ENCODE data around the gene C10orf62. TPM values are rescaled to one million over a fixed set of nuclear protein-coding genes. Genes with fewer than 3 reads are reported as not detected.

Gene C10orf62
- total RNA-seq = not detected
- long read RNA-seq = 0 reads

- Histone ChIP-seq H3K27ac (no peak within 1 kb of the TSS), H3K27me3 (no peaks in the 10 kb centered on the region), H3K4me1 (no peaks in the 10 kb centered on the region), H3K36me3 (no peaks in the 10 kb centered on the region), H3K4me3 (no peak within 1 kb of the TSS), H3K9me3 (no peaks in the 10 kb centered on the region)
- DNase-seq (no peak), ATAC-seq (peak; percentile 8)
- intact Hi-C loops (cut with DNase I) = no loop called here
- TF ChIP-seq CTCF (IDR thresholded peaks at IDR 0.05) = no peak
These were observed at the start of gene C10orf62 for GRCh38 chr10:97589479-97589878. Gene C10orf62 (plus strand): TSS chr10:97589721. CDS start chr10:97589898, 177 bp downstream.

DNA sequence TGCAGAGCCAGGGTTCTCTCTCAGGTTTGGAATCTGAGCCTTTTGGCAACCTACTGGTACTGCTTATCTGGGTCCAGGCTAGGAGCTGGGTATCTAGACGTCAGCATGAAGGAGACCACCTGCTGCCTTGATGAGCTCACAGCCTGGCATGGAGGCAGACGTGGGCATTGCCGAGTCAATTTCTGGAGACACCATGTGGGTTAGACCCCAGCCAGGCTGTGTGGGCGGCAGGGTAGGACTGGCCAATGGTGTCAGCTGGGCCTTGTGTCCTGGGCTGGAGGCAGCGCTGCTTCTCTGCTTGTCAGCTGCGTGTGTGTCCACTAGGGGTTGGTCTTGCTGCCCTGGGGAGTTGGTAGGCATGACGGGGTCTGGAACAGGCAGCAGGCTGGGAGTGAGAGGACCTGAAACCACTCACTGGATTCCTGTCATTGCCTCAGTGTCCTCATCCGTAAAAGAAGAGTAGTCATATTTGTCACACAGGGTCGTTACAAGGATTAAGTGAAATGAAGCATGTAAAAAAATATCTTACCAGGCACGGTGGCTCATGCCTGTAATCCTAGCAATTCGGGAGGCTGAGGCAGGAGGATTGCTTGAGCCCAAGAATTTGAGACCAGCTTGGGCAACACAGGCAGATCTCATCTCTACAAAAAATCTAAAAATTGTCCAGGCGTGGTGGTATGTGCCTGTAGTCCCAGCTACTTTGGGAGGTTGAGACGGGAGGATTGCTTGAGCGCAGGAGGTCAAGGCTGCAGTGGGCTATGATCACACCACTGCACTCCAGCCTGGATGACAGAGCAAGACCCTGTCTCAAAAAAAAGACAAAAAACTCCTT lies 48.6 kb upstream of the C10orf62 start:
- H3K4me1 ChIP-seq = peaks cover 38% of the 10 kb centered on the region
- no peak overlapping the region for H3K27ac ChIP-seq
- ATAC-seq = no peak
- H3K9me3 ChIP-seq = no peaks in the 10 kb centered on the region
- peak; percentile 66 for DNase-seq
- H3K27me3 ChIP-seq = no peaks in the 10 kb centered on the region
- intact Hi-C loops (cut with DNase I) = no loop called here
- TF ChIP-seq CTCF (IDR thresholded peaks at IDR 0.05) = no peak
- no peaks in the 10 kb centered on the region for H3K36me3 ChIP-seq
- H3K4me3 ChIP-seq = no peak overlapping the region

- H3K27ac ChIP-seq = peak overlapping the region; percentile 71
- DNase-seq = no peak
- no peaks in the 10 kb centered on the region for H3K27me3 ChIP-seq
- H3K9me3 ChIP-seq = no peaks in the 10 kb centered on the region
- H3K4me3 ChIP-seq = no peak overlapping the region
- no peaks in the 10 kb centered on the region for H3K36me3 ChIP-seq
- peaks cover 38% of the 10 kb centered on the region for H3K4me1 ChIP-seq
- ATAC-seq = peak; percentile 61
- no peak for TF ChIP-seq CTCF (IDR thresholded peaks at IDR 0.05)
- intact Hi-C loops (cut with DNase I) = no loop called here
These were observed 47.1 kb upstream of the C10orf62 start for GRCh38 chr10:97542169-97543024.

DNA sequence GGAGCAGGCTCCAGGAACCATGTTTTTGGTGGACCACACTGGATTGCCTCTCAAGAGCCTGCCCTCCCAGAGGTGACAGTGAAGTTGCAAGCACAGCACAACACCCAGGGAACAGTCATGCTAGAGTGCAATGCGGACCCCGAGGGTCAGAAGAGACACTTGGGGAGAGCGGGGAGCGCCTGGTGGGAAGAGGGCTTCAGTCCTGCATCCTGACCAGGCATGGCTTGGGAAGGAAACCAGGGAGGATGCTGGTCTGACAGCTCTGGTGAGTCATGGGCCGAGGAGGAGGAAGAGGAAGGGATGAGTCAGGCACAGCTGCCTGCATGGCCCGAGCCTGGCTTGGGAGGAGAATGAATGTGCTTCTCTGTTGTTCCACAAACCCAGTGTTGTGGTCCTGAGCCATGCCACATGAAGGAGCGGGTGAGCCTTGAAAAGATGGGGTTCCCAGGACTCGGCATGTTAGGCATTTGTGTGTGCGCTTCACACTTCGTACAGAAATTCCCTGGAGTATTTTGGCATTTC lies 46.4 kb upstream of the C10orf62 start:
- intact Hi-C loops (cut with DNase I) = no loop called here
- Histone ChIP-seq H3K4me1 (peaks cover 38% of the 10 kb centered on the region), H3K4me3 (no peak overlapping the region), H3K9me3 (no peaks in the 10 kb centered on the region), H3K27me3 (no peaks in the 10 kb centered on the region), H3K27ac (peak overlapping the region; percentile 71), H3K36me3 (no peaks in the 10 kb centered on the region)
- no peak for TF ChIP-seq CTCF (IDR thresholded peaks at IDR 0.05)
- peak; percentile 89 for ATAC-seq
- DNase-seq = peak; percentile 76

DNA sequence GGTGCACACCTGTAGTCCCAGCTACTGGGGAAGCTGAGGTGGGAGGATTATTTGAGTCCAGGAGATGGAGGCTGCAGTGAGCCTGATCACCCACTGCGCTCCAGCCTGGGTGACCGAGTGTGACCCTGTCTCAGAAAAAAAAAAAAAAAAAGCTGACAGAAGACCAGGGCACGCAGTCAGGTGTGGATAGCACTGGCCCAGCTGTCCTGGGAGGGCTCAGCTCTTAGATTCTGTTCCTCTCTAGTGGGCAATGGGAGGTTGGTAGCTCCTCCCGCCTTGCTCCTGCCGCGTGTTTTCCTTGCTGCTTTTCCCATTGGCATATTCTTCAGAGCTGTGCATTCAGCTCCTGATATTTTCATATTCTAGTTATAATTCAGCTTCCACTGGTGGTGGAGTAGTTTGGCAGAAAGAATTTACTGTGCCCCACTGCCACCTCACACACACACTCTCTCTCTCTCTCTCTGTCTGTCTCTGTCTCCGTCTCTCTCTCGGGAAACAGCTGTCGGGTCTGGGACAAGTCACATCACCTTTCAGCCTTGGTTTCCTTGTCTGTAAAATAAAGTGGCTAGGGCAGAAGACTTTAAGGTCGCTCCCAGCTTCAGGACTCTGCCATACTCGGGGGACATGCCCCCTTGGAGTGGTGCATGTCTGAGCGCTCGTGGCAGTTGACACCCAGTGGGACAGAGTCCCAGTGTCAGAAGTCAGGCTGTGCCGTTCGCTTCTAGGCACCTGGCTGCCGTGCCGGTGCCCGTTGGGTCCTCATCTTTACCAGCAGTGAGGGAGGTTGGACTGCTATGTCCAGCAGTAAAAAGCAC lies 42.9 kb upstream of the C10orf62 start:
- H3K27ac ChIP-seq = no peak overlapping the region
- H3K27me3 ChIP-seq = no peaks in the 10 kb centered on the region
- no peaks in the 10 kb centered on the region for H3K9me3 ChIP-seq
- intact Hi-C loops (cut with DNase I) = no loop called here
- peaks cover 28% of the 10 kb centered on the region for H3K4me1 ChIP-seq
- ATAC-seq (no peak), DNase-seq (no peak)
- no peak overlapping the region for H3K4me3 ChIP-seq
- TF ChIP-seq CTCF (IDR thresholded peaks at IDR 0.05) = no peak
- H3K36me3 ChIP-seq = no peaks in the 10 kb centered on the region

All from upper lobe of right lung (tissue), 1 donor.